Osteocyte (in vitro differentiated cells): Measurements from ENCODE around the gene SPRR5. TPM values are rescaled to one million over a fixed set of nuclear protein-coding genes. Genes with fewer than 3 reads are reported as not detected.

Experiments
- DNase-seq: peaks from one replicate; pipeline ENCODE4 v3.0.0; 2021; ENCODE audit warnings: mixed read lengths; ENCODE audit not compliant: unreplicated experiment; ENCODE audit errors: extremely low spot score
- H3K27ac Mint-ChIP-seq: one replicate; pipeline ENCODE4 v1.8.0; 2021; ENCODE audit warnings: mild to moderate bottlenecking, mixed read lengths; ENCODE audit not compliant: unreplicated experiment
- H3K27me3 Mint-ChIP-seq: one replicate; pipeline ENCODE4 v1.8.0; 2021; ENCODE audit warnings: mixed read lengths; ENCODE audit not compliant: unreplicated experiment
- H3K36me3 Mint-ChIP-seq: one replicate; pipeline ENCODE4 v1.8.0; 2021; ENCODE audit warnings: mixed read lengths; ENCODE audit not compliant: unreplicated experiment
- H3K4me1 Mint-ChIP-seq: one replicate; pipeline ENCODE4 v1.8.0; 2021; ENCODE audit warnings: mixed read lengths; ENCODE audit not compliant: unreplicated experiment
- H3K4me3 Mint-ChIP-seq: one replicate; pipeline ENCODE4 v1.8.0; 2021; ENCODE audit warnings: mild to moderate bottlenecking, moderate library complexity, mixed read lengths; ENCODE audit not compliant: unreplicated experiment
- H3K9me3 Mint-ChIP-seq: one replicate; pipeline ENCODE4 v1.8.0; 2021; ENCODE audit warnings: mixed read lengths; ENCODE audit not compliant: unreplicated experiment
- total RNA-seq: library from RNA; stranded (reverse); gene quantifications from 2 replicates; pipeline ENCODE4 v1.2.1, GENCODE V29; 2021
- TF ChIP-seq, protein P1 (sequence below): fragments of 200-600 bp; sonication (generic); IDR thresholded peaks from 2 replicates; pipeline ENCODE4 v1.5.0; 2021; ENCODE audit warnings: antibody characterized with exemption, mild to moderate bottlenecking, moderate library complexity

The SPRR5 gene
- total RNA-seq, 1 donor from 2014 or later: not detected

DNA sequence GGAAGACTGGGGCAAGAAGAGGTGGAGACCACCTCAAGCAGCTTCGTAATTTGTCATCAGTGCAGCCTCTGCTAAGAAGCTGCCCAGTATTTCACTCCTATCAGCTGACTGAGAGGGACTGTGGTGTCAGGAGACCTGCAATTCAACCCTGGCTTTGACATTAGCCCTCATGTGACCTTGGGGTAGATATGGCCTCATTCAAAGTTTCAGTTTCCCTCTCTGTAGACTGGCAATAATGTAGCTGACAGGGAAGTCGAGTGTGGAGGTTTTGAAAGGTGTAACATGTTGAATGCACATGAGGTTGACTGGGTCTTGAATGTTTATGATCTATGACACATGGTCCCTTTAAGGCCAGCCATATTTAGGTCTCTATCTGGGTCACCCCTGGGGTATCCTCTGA lies 21.2 kb downstream of the SPRR5 start:
- no peaks in the 10 kb centered on the region for H3K4me1 Mint-ChIP-seq
- DNase-seq: peak; percentile 11
- no peak overlapping the region for H3K4me3 Mint-ChIP-seq
- no peaks in the 10 kb centered on the region for H3K36me3 Mint-ChIP-seq
- no peak overlapping the region for H3K27ac Mint-ChIP-seq
- no peaks in the 10 kb centered on the region for H3K27me3 Mint-ChIP-seq
- TF ChIP-seq, protein P1, sequence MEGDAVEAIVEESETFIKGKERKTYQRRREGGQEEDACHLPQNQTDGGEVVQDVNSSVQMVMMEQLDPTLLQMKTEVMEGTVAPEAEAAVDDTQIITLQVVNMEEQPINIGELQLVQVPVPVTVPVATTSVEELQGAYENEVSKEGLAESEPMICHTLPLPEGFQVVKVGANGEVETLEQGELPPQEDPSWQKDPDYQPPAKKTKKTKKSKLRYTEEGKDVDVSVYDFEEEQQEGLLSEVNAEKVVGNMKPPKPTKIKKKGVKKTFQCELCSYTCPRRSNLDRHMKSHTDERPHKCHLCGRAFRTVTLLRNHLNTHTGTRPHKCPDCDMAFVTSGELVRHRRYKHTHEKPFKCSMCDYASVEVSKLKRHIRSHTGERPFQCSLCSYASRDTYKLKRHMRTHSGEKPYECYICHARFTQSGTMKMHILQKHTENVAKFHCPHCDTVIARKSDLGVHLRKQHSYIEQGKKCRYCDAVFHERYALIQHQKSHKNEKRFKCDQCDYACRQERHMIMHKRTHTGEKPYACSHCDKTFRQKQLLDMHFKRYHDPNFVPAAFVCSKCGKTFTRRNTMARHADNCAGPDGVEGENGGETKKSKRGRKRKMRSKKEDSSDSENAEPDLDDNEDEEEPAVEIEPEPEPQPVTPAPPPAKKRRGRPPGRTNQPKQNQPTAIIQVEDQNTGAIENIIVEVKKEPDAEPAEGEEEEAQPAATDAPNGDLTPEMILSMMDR: no peak
- no peaks in the 10 kb centered on the region for H3K9me3 Mint-ChIP-seq

DNA sequence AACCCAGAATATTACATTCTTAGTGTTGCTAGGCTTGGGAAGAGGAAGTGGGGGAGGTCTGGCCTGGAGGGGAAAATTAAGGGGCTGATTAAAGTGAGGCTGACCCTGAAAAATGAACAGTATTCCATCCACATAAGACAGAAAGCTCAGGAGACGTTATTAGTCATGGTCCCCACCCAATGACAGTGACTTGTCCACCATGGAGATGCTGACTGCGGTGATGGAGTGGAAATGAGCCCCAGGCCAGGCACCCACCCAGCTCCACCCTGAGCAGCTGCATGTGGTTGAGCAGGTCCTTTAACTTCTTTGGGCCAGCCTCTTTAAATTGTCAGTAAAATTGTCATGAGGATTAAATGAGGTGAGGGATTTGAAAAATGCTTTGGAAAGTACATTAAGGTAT lies 22.0 kb downstream of the SPRR5 start:
- Mint-ChIP-seq H3K9me3 (no peaks in the 10 kb centered on the region), H3K4me3 (no peak overlapping the region), H3K27me3 (no peaks in the 10 kb centered on the region), H3K4me1 (no peaks in the 10 kb centered on the region), H3K36me3 (no peaks in the 10 kb centered on the region), H3K27ac (no peak overlapping the region)
- peak; percentile 54 for DNase-seq
- TF ChIP-seq, protein P1: no peak

DNA sequence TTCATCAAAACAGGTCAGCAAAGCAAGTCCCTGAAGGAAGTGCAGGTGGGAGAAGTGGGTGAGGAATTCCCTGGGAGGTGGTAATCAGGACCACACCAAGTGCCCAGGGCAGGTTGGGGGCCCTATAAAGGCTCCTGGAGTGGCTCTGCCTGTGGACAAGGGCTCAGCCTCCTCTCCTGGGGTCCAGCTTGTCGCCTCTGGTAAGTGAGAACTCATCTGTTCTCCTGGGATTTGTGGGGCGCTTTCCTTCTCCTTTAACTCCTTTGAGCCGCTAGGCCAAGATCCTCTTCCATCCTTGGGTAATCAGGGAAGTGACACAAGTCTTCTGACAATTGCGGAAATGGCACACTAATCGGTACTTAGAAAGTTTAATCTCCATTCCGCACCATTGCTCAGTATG lies 23.5 kb downstream of the SPRR5 start, which contains the start of gene SPRR4:
TSS of gene SPRR4 (plus strand) at position 154 of the 400 bp plus-strand sequence. CDS start 1,243 bp downstream, outside the sequence.
- Mint-ChIP-seq H3K36me3 (no peaks in the 10 kb centered on the region), H3K4me1 (no peaks in the 10 kb centered on the region), H3K9me3 (no peaks in the 10 kb centered on the region), H3K4me3 (no peak within 1 kb of the TSS), H3K27me3 (no peaks in the 10 kb centered on the region), H3K27ac (no peak within 1 kb of the TSS)
- DNase-seq: peak; percentile 6
- TF ChIP-seq, protein P1: no peak

DNA sequence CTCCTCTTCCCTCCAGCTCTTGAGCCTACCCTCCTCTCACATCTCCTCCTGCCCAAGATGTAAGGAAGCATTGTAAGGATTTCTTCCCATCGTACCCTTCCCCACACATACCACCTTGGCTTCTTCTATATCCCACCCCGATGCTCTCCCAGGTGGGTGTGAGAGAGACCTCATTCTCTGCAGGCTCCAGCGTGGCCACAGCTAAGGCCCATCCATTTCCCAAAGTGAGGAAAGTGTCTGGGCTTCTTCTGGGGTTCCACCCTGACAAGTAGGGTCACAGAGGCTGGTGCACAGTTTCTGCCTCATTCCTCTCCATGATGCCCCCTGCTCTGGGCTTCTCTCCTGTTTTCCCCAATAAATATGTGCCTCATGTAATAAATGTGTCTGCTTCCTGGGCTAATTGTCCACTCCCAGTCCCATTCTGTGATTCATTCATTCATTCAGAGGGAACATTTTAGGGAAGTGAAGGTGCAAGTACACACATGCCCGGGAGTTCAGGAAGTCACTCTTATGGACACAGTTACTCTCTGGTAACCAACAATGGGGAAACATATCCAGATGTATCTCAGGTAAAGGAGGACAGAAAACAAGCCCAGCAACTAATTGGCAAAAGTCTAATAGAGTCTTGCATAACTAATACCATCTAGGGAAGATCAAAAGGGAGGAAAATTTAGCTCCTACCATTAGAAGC lies 25.3 kb downstream of the SPRR5 start:
- Mint-ChIP-seq H3K27me3 (no peaks in the 10 kb centered on the region), H3K36me3 (no peaks in the 10 kb centered on the region), H3K4me1 (no peaks in the 10 kb centered on the region), H3K9me3 (no peaks in the 10 kb centered on the region), H3K4me3 (no peak overlapping the region), H3K27ac (no peak overlapping the region)
- TF ChIP-seq, protein P1: no peak
- DNase-seq: no peak

DNA sequence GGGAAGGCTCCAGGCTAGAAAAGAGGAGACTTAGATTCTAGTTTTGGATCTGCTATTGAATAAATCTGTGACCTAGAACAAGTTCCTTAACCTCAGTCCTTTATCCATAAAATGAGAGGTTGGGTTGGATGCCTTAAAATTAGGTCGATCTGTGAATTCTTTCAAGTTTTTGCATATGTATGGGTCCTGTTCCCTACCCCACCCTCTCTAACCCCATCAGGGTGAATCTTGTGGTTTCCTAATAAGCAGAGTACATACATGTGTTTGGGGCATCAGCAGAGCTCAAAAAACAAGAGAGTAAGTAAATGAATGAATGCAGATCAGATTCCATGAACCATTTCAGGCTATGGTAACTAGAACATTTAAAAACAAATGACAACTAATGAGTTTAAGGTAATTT lies 29.7 kb downstream of the SPRR5 start:
- no peaks in the 10 kb centered on the region for H3K4me1 Mint-ChIP-seq
- no peaks in the 10 kb centered on the region for H3K27me3 Mint-ChIP-seq
- no peak overlapping the region for H3K27ac Mint-ChIP-seq
- H3K9me3 Mint-ChIP-seq: no peaks in the 10 kb centered on the region
- TF ChIP-seq, protein P1: no peak
- H3K4me3 Mint-ChIP-seq: no peak overlapping the region
- DNase-seq: no peak
- no peaks in the 10 kb centered on the region for H3K36me3 Mint-ChIP-seq
